Measurements from ENCODE around the gene ZC3H12D. TPM values are rescaled to one million over a fixed set of nuclear protein-coding genes. Genes with fewer than 3 reads are reported as not detected.
"Not testable (repeated sequence)": the region's sequence is repeated elsewhere in the genome, so short reads cannot be mapped to it uniquely, and the experiment has no call there.

ZC3H12D gene
- total RNA-seq, 3 donors from 2014 or later (not counting 1 experiment from before 2014, with no cell fraction given) = 0.49 to 7.7 (median 4.1) TPM

DNA sequence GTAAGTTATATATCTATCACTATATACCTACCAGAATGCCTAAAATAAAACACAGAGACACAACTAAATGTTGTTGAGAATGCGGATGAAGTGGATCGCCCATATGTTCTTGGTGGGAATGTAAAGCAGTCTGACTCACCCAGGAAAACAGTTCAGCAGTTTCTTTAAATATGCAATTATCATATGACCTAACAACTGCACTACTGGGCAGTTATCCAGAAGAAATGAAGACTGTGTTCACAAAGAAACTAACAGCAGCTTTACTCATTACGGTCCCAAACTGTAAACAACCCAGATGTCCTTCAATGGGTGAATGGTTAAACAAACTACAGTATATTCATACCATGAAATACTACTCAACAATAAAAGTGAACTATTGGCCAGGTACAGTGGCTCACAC is 14.3 kb upstream of the ZC3H12D start:
- DNase-seq (no peak), ATAC-seq (no peak)
- 100% methylated on average over 1 of the region's 3 CpGs for WGBS (ENCODE audit: insufficient coverage)
- H3K4me1 ChIP-seq (ENCODE audit: control insufficient read depth, insufficient read depth, low read length) = no peaks in the 10 kb centered on the region
- Mint-ChIP-seq H3K4me1 (no peaks in the 10 kb centered on the region), H3K27ac (no peak overlapping the region), H3K4me3 (no peak overlapping the region), H3K36me3 (no peaks in the 10 kb centered on the region), H3K9me3 (no peaks in the 10 kb centered on the region), H3K27me3 (ENCODE audit: low read depth in 2 of 2) (no peaks in the 10 kb centered on the region)
- H3K27ac ChIP-seq (ENCODE audit: low read length) = no peak overlapping the region
- no peaks in the 10 kb centered on the region for H3K27me3 ChIP-seq (ENCODE audit: control insufficient read depth, insufficient read depth, low read length)
- H3K9me3 ChIP-seq (ENCODE audit: control insufficient read depth, insufficient read depth, low read length) = no peaks in the 10 kb centered on the region
- no peak overlapping the region for H3K4me3 ChIP-seq (ENCODE audit: low read length)
- intact Hi-C loops (cut with micrococcal nuclease) = no loop called here
- peaks cover 6% of the 10 kb centered on the region for H3K36me3 ChIP-seq (ENCODE audit: control insufficient read depth, insufficient read depth, low read length)
- TF ChIP-seq, protein P1, sequence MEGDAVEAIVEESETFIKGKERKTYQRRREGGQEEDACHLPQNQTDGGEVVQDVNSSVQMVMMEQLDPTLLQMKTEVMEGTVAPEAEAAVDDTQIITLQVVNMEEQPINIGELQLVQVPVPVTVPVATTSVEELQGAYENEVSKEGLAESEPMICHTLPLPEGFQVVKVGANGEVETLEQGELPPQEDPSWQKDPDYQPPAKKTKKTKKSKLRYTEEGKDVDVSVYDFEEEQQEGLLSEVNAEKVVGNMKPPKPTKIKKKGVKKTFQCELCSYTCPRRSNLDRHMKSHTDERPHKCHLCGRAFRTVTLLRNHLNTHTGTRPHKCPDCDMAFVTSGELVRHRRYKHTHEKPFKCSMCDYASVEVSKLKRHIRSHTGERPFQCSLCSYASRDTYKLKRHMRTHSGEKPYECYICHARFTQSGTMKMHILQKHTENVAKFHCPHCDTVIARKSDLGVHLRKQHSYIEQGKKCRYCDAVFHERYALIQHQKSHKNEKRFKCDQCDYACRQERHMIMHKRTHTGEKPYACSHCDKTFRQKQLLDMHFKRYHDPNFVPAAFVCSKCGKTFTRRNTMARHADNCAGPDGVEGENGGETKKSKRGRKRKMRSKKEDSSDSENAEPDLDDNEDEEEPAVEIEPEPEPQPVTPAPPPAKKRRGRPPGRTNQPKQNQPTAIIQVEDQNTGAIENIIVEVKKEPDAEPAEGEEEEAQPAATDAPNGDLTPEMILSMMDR (IDR thresholded peaks at IDR 0.05) = no peak

- no peaks in the 10 kb centered on the region for H3K27me3 ChIP-seq (ENCODE audit: control insufficient read depth, insufficient read depth, low read length)
- no CpG with 5 or more reads among the region's 2 CpGs for WGBS (ENCODE audit: insufficient coverage)
- no peaks in the 10 kb centered on the region for H3K9me3 ChIP-seq (ENCODE audit: control insufficient read depth, insufficient read depth, low read length)
- DNase-seq (no peak), ATAC-seq (no peak)
- peaks cover 3% of the 10 kb centered on the region for H3K36me3 ChIP-seq (ENCODE audit: control insufficient read depth, insufficient read depth, low read length)
- Mint-ChIP-seq H3K4me3 (no peak overlapping the region), H3K4me1 (no peaks in the 10 kb centered on the region), H3K36me3 (no peaks in the 10 kb centered on the region), H3K27me3 (ENCODE audit: low read depth in 2 of 2) (no peaks in the 10 kb centered on the region), H3K27ac (no peak overlapping the region), H3K9me3 (no peaks in the 10 kb centered on the region)
- H3K27ac ChIP-seq (ENCODE audit: low read length) = no peak overlapping the region
- TF ChIP-seq, protein P1 (IDR thresholded peaks at IDR 0.05) = no peak
- intact Hi-C loops (cut with micrococcal nuclease) = no loop called here
- H3K4me3 ChIP-seq (ENCODE audit: low read length) = no peak overlapping the region
- no peaks in the 10 kb centered on the region for H3K4me1 ChIP-seq (ENCODE audit: control insufficient read depth, insufficient read depth, low read length)
Observed at GRCh38 chr6:149497365-149497764, 12.6 kb upstream of the ZC3H12D start.

DNA sequence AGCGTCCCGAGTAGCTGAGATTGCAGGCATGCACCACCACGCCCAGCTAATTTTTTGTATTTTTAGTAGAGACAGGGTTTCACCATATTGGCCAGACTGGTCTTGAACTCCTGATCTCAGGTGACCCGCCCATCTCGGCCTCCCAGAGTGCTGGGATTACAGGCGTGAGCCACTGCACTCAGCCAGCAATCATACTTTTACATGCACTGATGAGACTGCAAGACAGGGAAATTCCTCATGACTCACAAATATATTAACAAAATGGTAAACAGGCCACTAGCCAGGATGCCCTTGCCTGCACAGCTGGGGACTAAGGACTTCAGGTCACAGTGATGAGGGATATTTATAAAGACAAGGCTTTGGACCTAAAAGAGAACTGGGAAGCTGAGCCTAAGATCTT is 11.8 kb upstream of the ZC3H12D start:
- H3K4me1 ChIP-seq (ENCODE audit: control insufficient read depth, insufficient read depth, low read length); H3K36me3 ChIP-seq (ENCODE audit: control insufficient read depth, insufficient read depth, low read length); H3K27ac Mint-ChIP-seq; H3K4me3 ChIP-seq (ENCODE audit: low read length); H3K27me3 Mint-ChIP-seq (ENCODE audit: low read depth in 2 of 2); H3K27me3 ChIP-seq (ENCODE audit: control insufficient read depth, insufficient read depth, low read length); ATAC-seq; H3K4me3 Mint-ChIP-seq; H3K9me3 ChIP-seq (ENCODE audit: control insufficient read depth, insufficient read depth, low read length); H3K9me3 Mint-ChIP-seq; intact Hi-C loops (cut with micrococcal nuclease); H3K27ac ChIP-seq (ENCODE audit: low read length); H3K4me1 Mint-ChIP-seq; H3K36me3 Mint-ChIP-seq: not testable (repeated sequence)
- peak in 1 of 2 donors; percentile 51 for DNase-seq
- WGBS (ENCODE audit: insufficient coverage) = 91% methylated on average over 6 of the region's 6 CpGs

DNA sequence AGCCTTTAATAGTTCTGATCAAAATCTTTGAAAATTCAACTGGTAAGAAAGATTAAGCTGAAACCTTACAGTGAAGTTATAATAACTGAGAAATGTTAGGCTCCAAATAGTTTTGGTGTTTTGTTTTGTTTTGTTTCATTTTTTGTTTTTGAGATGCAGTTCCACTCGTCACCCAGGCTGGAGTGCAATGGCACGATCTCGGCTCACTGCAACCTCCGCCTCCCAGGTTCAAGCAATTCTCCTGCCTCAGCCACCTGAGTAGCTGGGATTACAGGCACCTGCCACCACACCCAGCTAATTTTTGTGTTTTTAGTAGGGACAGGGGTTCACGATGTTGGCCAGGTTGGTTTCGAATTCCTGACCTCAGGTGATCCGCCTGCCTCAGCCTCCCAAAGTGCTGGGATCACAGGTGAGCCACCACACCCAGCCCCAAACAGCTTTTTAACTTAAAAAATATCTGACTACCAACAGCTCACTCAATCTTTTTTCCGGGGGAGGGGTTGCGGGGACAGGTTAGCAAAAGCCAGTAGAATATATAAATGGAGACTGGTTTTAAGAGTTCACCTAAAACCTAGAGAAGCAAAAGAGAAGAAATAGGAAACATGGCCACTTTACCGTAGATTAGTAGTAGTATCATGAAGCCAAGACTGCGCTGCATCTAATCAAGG is 10.7 kb upstream of the ZC3H12D start:
- H3K27ac ChIP-seq (ENCODE audit: low read length); H3K9me3 ChIP-seq (ENCODE audit: control insufficient read depth, insufficient read depth, low read length); H3K36me3 ChIP-seq (ENCODE audit: control insufficient read depth, insufficient read depth, low read length); H3K36me3 Mint-ChIP-seq; H3K4me1 ChIP-seq (ENCODE audit: control insufficient read depth, insufficient read depth, low read length); H3K4me3 ChIP-seq (ENCODE audit: low read length); H3K27me3 Mint-ChIP-seq (ENCODE audit: low read depth in 2 of 2); intact Hi-C loops (cut with micrococcal nuclease); H3K27me3 ChIP-seq (ENCODE audit: control insufficient read depth, insufficient read depth, low read length); H3K4me1 Mint-ChIP-seq; H3K9me3 Mint-ChIP-seq; ATAC-seq: not testable (repeated sequence)
- peak overlapping the region; percentile 25 for H3K4me3 Mint-ChIP-seq
- DNase-seq = peak in 1 of 2 donors; percentile 59
- 89% methylated on average over 9 of the region's 11 CpGs for WGBS (ENCODE audit: insufficient coverage)
- H3K27ac Mint-ChIP-seq = peak overlapping the region in 1 of 2 donors; percentile 34

DNA sequence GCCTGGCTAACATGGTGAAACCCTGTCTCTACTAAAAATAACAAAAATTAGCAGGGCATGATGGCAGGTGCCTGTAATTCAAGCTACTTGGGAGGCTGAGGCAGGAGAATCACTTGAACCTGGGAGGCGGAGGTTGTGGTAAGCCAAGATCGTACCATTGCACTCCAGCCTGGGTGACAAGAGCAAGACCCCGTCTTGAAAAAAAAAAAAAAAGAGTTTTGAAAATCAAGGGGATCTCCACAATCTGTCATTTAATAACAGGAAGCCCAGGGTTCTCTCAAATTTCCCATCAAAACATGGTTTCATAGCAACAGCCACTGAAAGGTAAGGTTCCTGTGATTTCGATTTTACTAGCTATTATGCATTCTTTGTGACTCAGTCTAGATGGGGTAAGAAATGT is 10.0 kb upstream of the ZC3H12D start:
- H3K27me3 ChIP-seq (ENCODE audit: control insufficient read depth, insufficient read depth, low read length); H3K9me3 Mint-ChIP-seq; H3K9me3 ChIP-seq (ENCODE audit: control insufficient read depth, insufficient read depth, low read length); H3K27me3 Mint-ChIP-seq (ENCODE audit: low read depth in 2 of 2); intact Hi-C loops (cut with micrococcal nuclease); H3K36me3 Mint-ChIP-seq; H3K4me1 Mint-ChIP-seq; H3K4me3 ChIP-seq (ENCODE audit: low read length); H3K36me3 ChIP-seq (ENCODE audit: control insufficient read depth, insufficient read depth, low read length); H3K4me1 ChIP-seq (ENCODE audit: control insufficient read depth, insufficient read depth, low read length): not testable (repeated sequence)
- Mint-ChIP-seq H3K4me3 (peak overlapping the region; percentile 25), H3K27ac (peak overlapping the region in 1 of 2 donors; percentile 34)
- peak overlapping the region; percentile 5 for H3K27ac ChIP-seq (ENCODE audit: low read length)
- DNase-seq (peak in 1 of 2 donors; percentile 89), ATAC-seq (peak in 2 of 3 donors; percentile 46 to 47)
- WGBS (ENCODE audit: insufficient coverage) = 69% methylated on average over 4 of the region's 4 CpGs
